Measurements from ENCODE around the gene GLCCI1.

DNA sequence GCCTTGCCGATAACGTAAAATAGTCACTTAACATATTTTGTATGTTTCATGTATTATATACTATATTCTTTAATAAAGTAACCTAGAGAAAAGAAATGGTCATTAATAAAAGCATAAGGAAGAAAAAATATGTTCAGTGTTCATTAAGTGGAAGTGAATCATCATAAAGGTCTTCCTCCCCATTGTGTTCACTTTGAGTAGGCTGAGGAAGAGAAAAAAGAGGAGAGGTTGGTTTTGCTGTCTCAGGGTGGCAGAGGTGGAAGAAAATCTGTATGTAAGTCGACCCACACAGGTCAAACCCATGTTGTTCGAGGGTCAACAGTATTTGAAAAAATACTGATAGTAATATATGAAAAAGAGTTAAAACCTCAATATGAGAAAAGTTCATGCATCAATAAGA is 90.3 kb downstream of the GLCCI1 start:
- TF ChIP-seq, protein P1, sequence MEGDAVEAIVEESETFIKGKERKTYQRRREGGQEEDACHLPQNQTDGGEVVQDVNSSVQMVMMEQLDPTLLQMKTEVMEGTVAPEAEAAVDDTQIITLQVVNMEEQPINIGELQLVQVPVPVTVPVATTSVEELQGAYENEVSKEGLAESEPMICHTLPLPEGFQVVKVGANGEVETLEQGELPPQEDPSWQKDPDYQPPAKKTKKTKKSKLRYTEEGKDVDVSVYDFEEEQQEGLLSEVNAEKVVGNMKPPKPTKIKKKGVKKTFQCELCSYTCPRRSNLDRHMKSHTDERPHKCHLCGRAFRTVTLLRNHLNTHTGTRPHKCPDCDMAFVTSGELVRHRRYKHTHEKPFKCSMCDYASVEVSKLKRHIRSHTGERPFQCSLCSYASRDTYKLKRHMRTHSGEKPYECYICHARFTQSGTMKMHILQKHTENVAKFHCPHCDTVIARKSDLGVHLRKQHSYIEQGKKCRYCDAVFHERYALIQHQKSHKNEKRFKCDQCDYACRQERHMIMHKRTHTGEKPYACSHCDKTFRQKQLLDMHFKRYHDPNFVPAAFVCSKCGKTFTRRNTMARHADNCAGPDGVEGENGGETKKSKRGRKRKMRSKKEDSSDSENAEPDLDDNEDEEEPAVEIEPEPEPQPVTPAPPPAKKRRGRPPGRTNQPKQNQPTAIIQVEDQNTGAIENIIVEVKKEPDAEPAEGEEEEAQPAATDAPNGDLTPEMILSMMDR (IDR thresholded peaks at IDR 0.05) = no peak
- TF ChIP-seq POLR2A (IDR thresholded peaks at IDR 0.05) = no peak
